SU-DHL-6 (cell line): Measurements from ENCODE around the gene RFX1.

Experiments used
- H2AFZ ChIP-seq: fragments of 200-600 bp; sonication (generic); 2 replicates; pipeline ENCODE4 v1.6.1; 2014; ENCODE audit warnings: low read depth, mild to moderate bottlenecking, moderate library complexity, mixed read lengths, antibody characterized with exemption, low read length; ENCODE audit not compliant: severe bottlenecking
- H3F3A ChIP-seq: fragments of 200-600 bp; shearing (Covaris generic); 2 replicates; pipeline ENCODE4 v1.6.0; 2016; ENCODE audit warnings: antibody characterized with exemption, mild to moderate bottlenecking; ENCODE audit not compliant: insufficient read depth
- H3K27ac ChIP-seq: fragments of 200-600 bp; sonication (generic); 2 replicates; pipeline ENCODE4 v1.5.1; 2016; ENCODE audit warnings: low read depth, mild to moderate bottlenecking, low read length, moderate library complexity, mixed read lengths
- H3K27me3 ChIP-seq: fragments of 200-600 bp; sonication (generic), shearing (Covaris generic); 2 replicates; pipeline ENCODE4 v1.6.0; 2014; ENCODE audit warnings: mild to moderate bottlenecking, low read length
- H3K36me3 ChIP-seq: fragments of 200-600 bp; sonication (generic); 2 replicates; pipeline ENCODE4 v1.6.1; 2014; ENCODE audit warnings: mild to moderate bottlenecking, low read length, mixed read lengths
- H3K4me2 ChIP-seq: fragments of 300-600, 200-600 bp; shearing (Covaris generic), sonication (generic); 2 replicates; pipeline ENCODE4 v1.6.0; 2014; ENCODE audit warnings: low read length, low read depth, mild to moderate bottlenecking; ENCODE audit not compliant: poor library complexity, severe bottlenecking
- H3K4me3 ChIP-seq: fragments of 200-600 bp; sonication (generic); 2 replicates; pipeline ENCODE4 v1.5.1; 2014; ENCODE audit warnings: antibody characterized with exemption, low read length, mild to moderate bottlenecking, mixed read lengths; ENCODE audit not compliant: insufficient read depth, poor library complexity, severe bottlenecking
- H3K79me2 ChIP-seq: fragments of 200-600 bp; sonication (generic); 2 replicates; pipeline ENCODE4 v1.6.1; 2014; ENCODE audit warnings: mild to moderate bottlenecking, low read length, moderate library complexity; ENCODE audit not compliant: insufficient read depth
- H3K9ac ChIP-seq: fragments of 200-600 bp; sonication (generic); 2 replicates; pipeline ENCODE4 v1.7.0; 2014; ENCODE audit warnings: mild to moderate bottlenecking, low read length
- H3K9me2 ChIP-seq: fragments of 200-600 bp; sonication (generic); replicated peaks from 2 replicates; pipeline ENCODE4 v1.6.1; 2014; ENCODE audit warnings: low read length; ENCODE audit not compliant: insufficient read depth
- H3K9me3 ChIP-seq: fragments of 200-600 bp; sonication (generic); 2 replicates; pipeline ENCODE4 v1.6.1; 2014; ENCODE audit warnings: low read length, mixed read lengths; ENCODE audit not compliant: insufficient read depth
- H4K20me1 ChIP-seq: fragments of 200-600 bp; sonication (generic); 2 replicates; pipeline ENCODE4 v1.6.1; 2014; ENCODE audit warnings: low read depth, mild to moderate bottlenecking, antibody characterized with exemption, low read length, moderate library complexity, mixed read lengths
- EZH2phosphoT487 ChIP-seq: fragments of 200-600 bp; sonication (generic), shearing (Covaris generic); conservative IDR thresholded peaks from 2 replicates; pipeline ENCODE4 v1.6.1; 2018; ENCODE audit warnings: mild to moderate bottlenecking, antibody characterized with exemption, low read length, moderate library complexity, mixed read lengths
- TF ChIP-seq, protein P1 (sequence below): fragments of 200-600 bp; sonication (generic); IDR thresholded peaks from one replicate; pipeline ENCODE4 v1.5.1; 2017; ENCODE audit warnings: antibody characterized with exemption, mild to moderate bottlenecking, low read length, moderate library complexity; ENCODE audit not compliant: insufficient read depth, poor library complexity, severe bottlenecking

The RFX1 gene

DNA sequence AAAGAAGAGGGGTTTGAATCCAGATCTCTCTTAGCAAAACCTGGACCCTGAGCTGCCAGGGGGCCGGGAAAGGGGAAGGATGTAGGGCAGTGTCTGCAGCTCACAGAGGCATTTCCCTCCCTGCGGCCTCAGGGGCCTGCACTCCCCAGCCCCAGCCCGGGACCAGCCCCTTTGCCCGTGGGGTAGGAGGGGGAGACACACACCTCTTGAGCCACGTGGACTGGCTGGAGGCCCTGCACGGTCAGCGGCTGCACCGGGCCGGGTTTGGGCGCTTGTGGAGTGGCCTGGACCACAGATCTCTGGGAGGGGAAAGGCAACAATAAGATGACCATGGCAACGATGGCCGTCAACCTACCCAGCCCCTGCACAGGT is 26.9 kb downstream of the RFX1 start:
- TF ChIP-seq, protein P1, sequence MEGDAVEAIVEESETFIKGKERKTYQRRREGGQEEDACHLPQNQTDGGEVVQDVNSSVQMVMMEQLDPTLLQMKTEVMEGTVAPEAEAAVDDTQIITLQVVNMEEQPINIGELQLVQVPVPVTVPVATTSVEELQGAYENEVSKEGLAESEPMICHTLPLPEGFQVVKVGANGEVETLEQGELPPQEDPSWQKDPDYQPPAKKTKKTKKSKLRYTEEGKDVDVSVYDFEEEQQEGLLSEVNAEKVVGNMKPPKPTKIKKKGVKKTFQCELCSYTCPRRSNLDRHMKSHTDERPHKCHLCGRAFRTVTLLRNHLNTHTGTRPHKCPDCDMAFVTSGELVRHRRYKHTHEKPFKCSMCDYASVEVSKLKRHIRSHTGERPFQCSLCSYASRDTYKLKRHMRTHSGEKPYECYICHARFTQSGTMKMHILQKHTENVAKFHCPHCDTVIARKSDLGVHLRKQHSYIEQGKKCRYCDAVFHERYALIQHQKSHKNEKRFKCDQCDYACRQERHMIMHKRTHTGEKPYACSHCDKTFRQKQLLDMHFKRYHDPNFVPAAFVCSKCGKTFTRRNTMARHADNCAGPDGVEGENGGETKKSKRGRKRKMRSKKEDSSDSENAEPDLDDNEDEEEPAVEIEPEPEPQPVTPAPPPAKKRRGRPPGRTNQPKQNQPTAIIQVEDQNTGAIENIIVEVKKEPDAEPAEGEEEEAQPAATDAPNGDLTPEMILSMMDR = no peak
- no peak for TF ChIP-seq EZH2phosphoT487
- no peak overlapping the region for H3K9ac ChIP-seq
- H3K9me2 ChIP-seq = no peaks in the 10 kb centered on the region
- H4K20me1 ChIP-seq = no peaks in the 10 kb centered on the region
- H3K9me3 ChIP-seq = no peaks in the 10 kb centered on the region
- H3K79me2 ChIP-seq = no peaks in the 10 kb centered on the region
- no peak overlapping the region for H2AFZ ChIP-seq
- H3K27ac ChIP-seq = no peak overlapping the region
- H3K36me3 ChIP-seq = no peaks in the 10 kb centered on the region
- no peak overlapping the region for H3K4me2 ChIP-seq
- no peaks in the 10 kb centered on the region for H3K27me3 ChIP-seq
- no peak overlapping the region for H3K4me3 ChIP-seq
- 0 out of 2 replicates have a peak, but pooled peaks cover 2% of the 10 kb centered on the region for H3F3A ChIP-seq

DNA sequence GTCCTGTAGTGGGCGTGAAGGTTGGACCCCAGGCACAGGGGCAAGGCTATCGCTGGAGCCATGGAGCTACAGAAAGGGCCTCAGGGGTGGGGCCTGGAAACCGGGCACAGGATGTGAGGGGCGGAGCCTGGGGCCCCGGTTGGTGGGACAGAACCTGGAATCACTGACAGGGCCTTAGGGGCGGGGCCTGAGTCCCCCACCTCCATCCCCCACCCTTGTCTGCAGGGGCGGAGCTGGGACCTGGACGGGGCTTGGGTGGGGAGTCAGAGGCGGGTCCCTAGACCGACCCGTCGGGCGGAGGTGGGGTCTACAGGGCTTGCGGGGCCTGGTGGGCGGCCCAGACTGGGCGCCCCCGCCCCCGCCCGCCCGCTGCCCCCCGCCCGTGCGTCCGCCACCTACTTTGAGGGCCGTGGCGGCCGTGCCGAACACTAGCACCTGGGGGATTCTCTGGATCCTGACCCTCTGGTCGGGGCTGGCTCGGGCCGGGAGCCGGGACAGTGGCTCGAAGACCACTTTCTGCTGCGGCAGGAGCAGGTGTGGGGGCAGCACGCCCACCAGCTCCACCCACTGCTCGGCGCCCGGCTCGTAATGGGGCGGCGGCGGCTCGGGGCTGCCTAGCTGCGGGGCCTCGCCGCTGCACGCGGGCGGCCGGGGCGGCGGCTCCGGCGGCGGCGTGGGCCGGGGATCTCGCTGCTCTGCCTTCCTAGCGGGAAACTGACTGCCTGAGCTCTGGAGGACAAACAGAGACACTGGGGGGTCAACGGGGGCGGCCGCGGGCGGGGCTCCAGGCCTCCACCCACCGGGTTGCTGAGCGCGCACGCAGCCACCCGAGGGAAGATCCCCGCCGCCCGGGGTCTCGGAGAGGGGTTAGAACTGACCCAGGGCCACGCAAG is 27.5 kb downstream of the RFX1 start:
- H4K20me1 ChIP-seq = no peaks in the 10 kb centered on the region
- no peak overlapping the region for H3K9ac ChIP-seq
- no peak overlapping the region for H2AFZ ChIP-seq
- no peaks in the 10 kb centered on the region for H3K9me2 ChIP-seq
- H3K27ac ChIP-seq = no peak overlapping the region
- H3K4me2 ChIP-seq = no peak overlapping the region
- H3K79me2 ChIP-seq = no peaks in the 10 kb centered on the region
- no peak overlapping the region for H3K4me3 ChIP-seq
- H3K27me3 ChIP-seq = no peaks in the 10 kb centered on the region
- no peaks in the 10 kb centered on the region for H3K36me3 ChIP-seq
- H3K9me3 ChIP-seq = no peaks in the 10 kb centered on the region
- no peaks in the 10 kb centered on the region for H3F3A ChIP-seq
- TF ChIP-seq, protein P1 = no peak
- TF ChIP-seq EZH2phosphoT487 = no peak

DNA sequence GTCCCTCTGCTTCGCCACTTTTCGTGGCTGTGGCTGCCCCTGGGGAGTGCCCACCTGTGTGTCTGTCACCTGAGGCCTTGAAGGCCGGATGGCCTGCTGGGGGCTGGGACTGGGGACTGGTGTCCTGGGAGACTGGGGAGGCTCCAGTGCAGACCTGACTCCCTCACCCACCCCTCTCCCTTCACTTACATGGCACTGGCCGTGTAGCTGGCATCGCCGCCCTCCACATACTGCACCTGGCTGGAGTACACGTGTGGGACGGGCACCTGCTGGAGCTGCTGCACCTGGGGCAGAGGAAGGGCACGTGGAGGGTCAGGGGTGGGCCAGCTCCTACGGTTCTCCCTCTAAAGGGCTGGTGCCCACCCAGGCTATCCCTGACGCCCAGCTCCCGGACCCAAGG is 28.3 kb downstream of the RFX1 start:
- H4K20me1 ChIP-seq = no peaks in the 10 kb centered on the region
- H3K27ac ChIP-seq = no peak overlapping the region
- no peak overlapping the region for H3K9ac ChIP-seq
- no peaks in the 10 kb centered on the region for H3K27me3 ChIP-seq
- H3K79me2 ChIP-seq = no peaks in the 10 kb centered on the region
- H3K9me3 ChIP-seq = no peaks in the 10 kb centered on the region
- TF ChIP-seq, protein P1 = no peak
- TF ChIP-seq EZH2phosphoT487 = no peak
- H3K4me2 ChIP-seq = no peak overlapping the region
- no peaks in the 10 kb centered on the region for H3K36me3 ChIP-seq
- H2AFZ ChIP-seq = no peak overlapping the region
- no peaks in the 10 kb centered on the region for H3K9me2 ChIP-seq
- no peaks in the 10 kb centered on the region for H3F3A ChIP-seq
- H3K4me3 ChIP-seq = no peak overlapping the region
